ENCODE data around the gene MAP3K9. TPM values are rescaled to one million over a fixed set of nuclear protein-coding genes. Genes with fewer than 3 reads are reported as not detected.

The MAP3K9 gene
- total and polyA plus RNA-seq, 2 of the 8 experiments (the other 6 are each of a cell fraction or from before 2014, with no cell fraction given) = 9.8 to 24.7 TPM

- TF ChIP-seq E2F6 (IDR thresholded peaks at IDR 0.05) (no peak), KDM5A (IDR thresholded peaks at IDR 0.05; ENCODE audit: low read length) (no peak)
These were observed 37.5 kb downstream of the MAP3K9 start (continued) for GRCh38 chr14:70771781-70772212.

All from H1 (cell line).